ENCODE measurements around the gene HORMAD2. TPM values are rescaled to one million over a fixed set of nuclear protein-coding genes. Genes with fewer than 3 reads are reported as not detected.

HORMAD2 gene
- total RNA-seq, 4 donors from 2014 or later: not detected

DNA sequence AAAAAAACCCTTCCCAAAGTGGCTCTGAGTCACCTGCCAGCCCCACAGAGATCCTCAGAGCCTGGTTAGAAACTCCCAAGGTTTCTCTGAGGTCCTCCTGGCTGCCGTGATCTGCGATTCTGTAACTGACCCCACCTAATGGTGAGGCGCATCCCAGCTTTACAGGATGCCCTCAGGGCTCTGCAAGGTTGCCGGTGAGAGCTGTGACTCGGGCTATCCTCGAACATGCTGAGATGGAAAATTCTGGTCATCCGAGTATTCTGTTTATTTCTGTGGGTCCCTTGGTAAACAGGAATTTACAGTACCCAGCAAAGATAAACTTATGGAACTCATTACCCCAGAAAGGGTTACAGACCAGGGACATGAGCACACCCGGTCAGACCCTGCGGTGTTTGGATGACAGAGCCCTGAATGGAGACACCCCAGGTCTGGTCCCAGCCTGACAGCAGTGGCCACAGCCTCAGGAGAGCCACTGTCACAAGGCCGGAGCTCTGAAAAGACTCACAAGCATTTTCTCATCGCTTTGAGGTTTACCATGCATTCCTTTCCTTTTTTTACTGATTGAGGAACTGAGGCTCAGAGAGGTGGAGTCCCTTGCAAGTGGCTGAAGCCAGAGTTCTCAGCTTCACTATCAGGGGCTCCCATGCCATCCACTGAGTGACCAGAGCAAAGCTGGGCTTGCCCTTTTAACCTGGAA, 144.0 kb downstream of the HORMAD2 start:
- no peak for ATAC-seq
- Histone ChIP-seq H3K4me3 (no peak overlapping the region), H3K4me1 (no peaks in the 10 kb centered on the region), H3K36me3 (no peaks in the 10 kb centered on the region), H3K27me3 (peaks cover 3 to 20% (median 19%) of the 10 kb centered on the region in 3 donors), H3K9me3 (no peaks in the 10 kb centered on the region), H3K27ac (no peak overlapping the region)
- intact Hi-C loops (cut with DNase I; ENCODE audit: low total_unique reads) (no loop called here), in situ Hi-C loops (cut with MboI; ENCODE audit: low sequenced_read_pairs in 4 of 4) (no loop called here)
- no peak for DNase-seq
- TF ChIP-seq POLR2A (IDR thresholded peaks at IDR 0.05) (no peak), CTCF (IDR thresholded peaks at IDR 0.05 in 4 of 5, conservative IDR thresholded peaks at IDR 0.05 in 1 of 5) (no peak)

GRCh38 chr22:30225220-30225927, 145.1 kb downstream of the HORMAD2 start:
- no peak for TF ChIP-seq POLR2A (IDR thresholded peaks at IDR 0.05)
- no peak for TF ChIP-seq CTCF (IDR thresholded peaks at IDR 0.05 in 4 of 5, conservative IDR thresholded peaks at IDR 0.05 in 1 of 5)
- Histone ChIP-seq H3K4me1 (no peaks in the 10 kb centered on the region), H3K9me3 (no peaks in the 10 kb centered on the region), H3K36me3 (no peaks in the 10 kb centered on the region), H3K27me3 (peaks cover 6 to 17% (median 11%) of the 10 kb centered on the region in 3 donors), H3K27ac (no peak overlapping the region), H3K4me3 (no peak overlapping the region)
- in situ Hi-C loops (cut with MboI; ENCODE audit: low sequenced_read_pairs in 4 of 4) (no loop called here), intact Hi-C loops (cut with DNase I; ENCODE audit: low total_unique reads) (no loop called here)
- no peak for ATAC-seq
- no peak for DNase-seq

- Histone ChIP-seq H3K27ac (no peak overlapping the region), H3K4me1 (no peaks in the 10 kb centered on the region), H3K9me3 (no peaks in the 10 kb centered on the region), H3K4me3 (no peak overlapping the region), H3K36me3 (no peaks in the 10 kb centered on the region), H3K27me3 (peaks cover 6 to 13% (median 7%) of the 10 kb centered on the region in 3 donors)
- DNase-seq (no peak), ATAC-seq (no peak)
- TF ChIP-seq CTCF (IDR thresholded peaks at IDR 0.05 in 4 of 5, conservative IDR thresholded peaks at IDR 0.05 in 1 of 5): no peak
- TF ChIP-seq POLR2A (IDR thresholded peaks at IDR 0.05): no peak
- intact Hi-C loops (cut with DNase I; ENCODE audit: low total_unique reads): no loop called here
- in situ Hi-C loops (cut with MboI; ENCODE audit: low sequenced_read_pairs in 4 of 4): no loop called here
These were observed 146.0 kb downstream of the HORMAD2 start for GRCh38 chr22:30226192-30226832.

Other genes with a start within 250 kb of the HORMAD2 start
- gene ASCC2, start 242.2 kb upstream of the HORMAD2 start, total RNA-seq: 10 to 100 TPM; 26.4 to 45.2 (median 35.6) TPM
- gene MTMR3, start 197.3 kb upstream of the HORMAD2 start, total RNA-seq: 10 to 100 TPM; 36.6 to 42.1 (median 37.1) TPM
- gene LIF, start 166.3 kb downstream of the HORMAD2 start, total RNA-seq: not detected
- under 1 TPM in 1 of 4 donors, not detected in 3; 0.53 TPM for gene OSM, start 186.4 kb downstream of the HORMAD2 start, total RNA-seq
- gene CASTOR1, start 209.0 kb downstream of the HORMAD2 start, total RNA-seq: 1 to 10 TPM; 3.5 to 6.5 (median 5.6) TPM
- 1 to 10 TPM; 4.1 to 9.6 (median 6.2) TPM for gene TBC1D10A, start 246.5 kb downstream of the HORMAD2 start, total RNA-seq

Measured in gastrocnemius medialis (tissue), 4 donors.